ENCODE data around the gene KIAA1549. TPM values are rescaled to one million over a fixed set of nuclear protein-coding genes. Genes with fewer than 3 reads are reported as not detected.
"Not testable (repeated sequence)": the region's sequence is repeated elsewhere in the genome, so short reads cannot be mapped to it uniquely, and the experiment has no call there.

KIAA1549 gene
- total RNA-seq, 1 donor from 2014 or later: 24.4 TPM

DNA sequence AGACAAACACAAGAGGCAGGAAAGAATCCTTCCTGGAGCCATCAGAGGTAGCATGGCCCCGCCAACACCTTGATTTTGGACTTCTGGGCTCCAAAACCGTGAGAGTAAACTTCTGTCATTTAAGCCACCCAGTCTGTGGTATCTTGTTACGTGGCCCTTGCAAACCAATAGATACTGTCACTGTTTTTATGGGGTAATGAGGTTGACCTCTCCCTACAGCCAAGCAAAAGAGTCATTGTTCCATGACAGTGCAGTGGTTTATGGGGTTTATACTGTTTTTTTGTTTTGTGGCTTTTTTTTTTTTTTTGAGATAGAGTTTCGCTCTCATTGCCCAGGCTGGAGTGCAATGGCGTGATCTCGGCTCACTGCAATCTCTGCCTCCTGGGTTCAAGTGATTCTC, 32.8 kb downstream of the KIAA1549 start:
- TF ChIP-seq, protein P1, sequence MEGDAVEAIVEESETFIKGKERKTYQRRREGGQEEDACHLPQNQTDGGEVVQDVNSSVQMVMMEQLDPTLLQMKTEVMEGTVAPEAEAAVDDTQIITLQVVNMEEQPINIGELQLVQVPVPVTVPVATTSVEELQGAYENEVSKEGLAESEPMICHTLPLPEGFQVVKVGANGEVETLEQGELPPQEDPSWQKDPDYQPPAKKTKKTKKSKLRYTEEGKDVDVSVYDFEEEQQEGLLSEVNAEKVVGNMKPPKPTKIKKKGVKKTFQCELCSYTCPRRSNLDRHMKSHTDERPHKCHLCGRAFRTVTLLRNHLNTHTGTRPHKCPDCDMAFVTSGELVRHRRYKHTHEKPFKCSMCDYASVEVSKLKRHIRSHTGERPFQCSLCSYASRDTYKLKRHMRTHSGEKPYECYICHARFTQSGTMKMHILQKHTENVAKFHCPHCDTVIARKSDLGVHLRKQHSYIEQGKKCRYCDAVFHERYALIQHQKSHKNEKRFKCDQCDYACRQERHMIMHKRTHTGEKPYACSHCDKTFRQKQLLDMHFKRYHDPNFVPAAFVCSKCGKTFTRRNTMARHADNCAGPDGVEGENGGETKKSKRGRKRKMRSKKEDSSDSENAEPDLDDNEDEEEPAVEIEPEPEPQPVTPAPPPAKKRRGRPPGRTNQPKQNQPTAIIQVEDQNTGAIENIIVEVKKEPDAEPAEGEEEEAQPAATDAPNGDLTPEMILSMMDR (conservative IDR thresholded peaks at IDR 0.05): no peak
- H3K27ac Mint-ChIP-seq: no peak overlapping the region
- H3K9me3 Mint-ChIP-seq: no peaks in the 10 kb centered on the region
- H3K4me3 Mint-ChIP-seq: no peak overlapping the region
- H3K27me3 Mint-ChIP-seq: no peaks in the 10 kb centered on the region
- peaks cover 3% of the 10 kb centered on the region for H3K36me3 Mint-ChIP-seq
- H3K4me1 Mint-ChIP-seq (ENCODE audit: unreplicated experiment): peaks cover 21% of the 10 kb centered on the region
- no peak for DNase-seq (ENCODE audit: extremely low spot score, unreplicated experiment)

- no peak overlapping the region for H3K27ac Mint-ChIP-seq
- peaks cover 8% of the 10 kb centered on the region for H3K36me3 Mint-ChIP-seq
- no peaks in the 10 kb centered on the region for H3K9me3 Mint-ChIP-seq
- TF ChIP-seq, protein P1 (conservative IDR thresholded peaks at IDR 0.05): no peak
- H3K4me1 Mint-ChIP-seq (ENCODE audit: unreplicated experiment): peaks cover 19% of the 10 kb centered on the region
- no peaks in the 10 kb centered on the region for H3K27me3 Mint-ChIP-seq
- no peak overlapping the region for H3K4me3 Mint-ChIP-seq
- DNase-seq (ENCODE audit: extremely low spot score, unreplicated experiment): no peak
Measured at GRCh38 chr7:138945821-138946220, 35.4 kb downstream of the KIAA1549 start.

DNA sequence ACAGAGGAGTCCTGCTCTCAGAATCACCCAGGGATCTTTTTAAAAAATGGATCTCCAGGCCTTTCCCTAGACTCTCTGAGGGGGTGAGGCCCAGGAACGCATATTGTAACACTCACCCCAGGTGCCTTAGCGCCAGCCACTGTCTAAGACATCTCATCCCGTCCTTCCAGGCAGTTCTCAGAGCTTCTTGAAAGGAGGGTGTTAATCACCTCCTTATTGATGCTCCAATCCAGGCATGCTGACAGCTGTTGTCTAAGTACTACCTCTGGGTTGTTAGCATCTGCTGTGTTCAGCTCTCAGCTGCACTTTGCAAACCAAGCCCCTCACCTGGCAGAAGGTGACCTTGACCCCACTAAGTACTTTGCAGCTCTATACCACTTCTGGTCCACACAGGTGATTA, 36.0 kb downstream of the KIAA1549 start:
- TF ChIP-seq, protein P1 (conservative IDR thresholded peaks at IDR 0.05): no peak
- H3K27me3 Mint-ChIP-seq: no peaks in the 10 kb centered on the region
- no peak overlapping the region for H3K27ac Mint-ChIP-seq

DNA sequence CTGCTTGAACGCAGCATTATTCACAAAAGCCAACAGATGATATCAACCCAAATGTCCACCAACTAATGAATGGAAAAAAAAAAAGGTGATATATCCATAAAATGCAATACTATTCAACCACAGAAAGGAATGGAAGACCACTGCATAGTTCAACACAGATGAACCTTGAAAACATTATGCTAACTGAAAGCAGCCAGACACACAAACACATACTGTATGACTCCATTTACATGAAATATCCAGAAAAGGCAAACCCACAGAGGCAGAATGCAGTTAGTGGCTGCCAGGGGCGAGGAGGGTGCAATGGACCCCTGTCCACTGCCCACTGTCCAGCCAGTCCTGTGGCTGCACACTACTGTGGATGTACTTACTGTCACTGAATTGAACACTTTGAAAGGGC, 36.6 kb downstream of the KIAA1549 start:
- Mint-ChIP-seq H3K9me3 (no peaks in the 10 kb centered on the region), H3K27ac (no peak overlapping the region), H3K4me1 (ENCODE audit: unreplicated experiment) (peaks cover 19% of the 10 kb centered on the region), H3K4me3 (no peak overlapping the region), H3K36me3 (peaks cover 4% of the 10 kb centered on the region), H3K27me3 (no peaks in the 10 kb centered on the region)
- TF ChIP-seq, protein P1 (conservative IDR thresholded peaks at IDR 0.05): no peak
- DNase-seq (ENCODE audit: extremely low spot score, unreplicated experiment): no peak

More for the DNA sequence above, 36.0 kb downstream of the KIAA1549 start:
- Mint-ChIP-seq H3K4me3 (no peak overlapping the region), H3K9me3 (no peaks in the 10 kb centered on the region), H3K36me3 (peaks cover 8% of the 10 kb centered on the region), H3K4me1 (ENCODE audit: unreplicated experiment) (peaks cover 19% of the 10 kb centered on the region)
- DNase-seq (ENCODE audit: extremely low spot score, unreplicated experiment): no peak

DNA sequence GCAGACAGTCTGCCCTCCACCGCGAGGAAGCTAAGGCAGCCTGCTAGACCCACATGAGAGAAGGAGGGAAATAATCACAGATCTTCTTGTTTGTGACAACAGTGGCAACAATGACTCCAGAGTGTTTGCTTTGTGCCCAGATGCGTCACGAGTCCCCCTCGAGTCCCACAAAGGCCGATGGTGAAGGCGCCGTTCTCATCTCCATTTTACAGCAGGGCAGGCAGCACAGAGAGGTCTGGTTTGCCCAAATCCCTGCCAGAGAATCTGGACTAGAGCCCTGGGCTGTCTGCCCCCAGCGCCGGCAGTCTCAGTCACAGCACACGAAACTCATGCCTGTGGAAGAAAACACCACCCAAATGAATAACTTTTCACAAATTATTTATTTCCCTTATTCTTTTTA, 38.1 kb downstream of the KIAA1549 start:
- H3K4me3 Mint-ChIP-seq: no peak overlapping the region
- TF ChIP-seq, protein P1 (conservative IDR thresholded peaks at IDR 0.05): no peak

GRCh38 chr7:138941545-138941944, 39.6 kb downstream of the KIAA1549 start:
- H3K4me3 Mint-ChIP-seq: no peak overlapping the region
- DNase-seq (ENCODE audit: extremely low spot score, unreplicated experiment): no peak
- peaks cover 19% of the 10 kb centered on the region for H3K4me1 Mint-ChIP-seq (ENCODE audit: unreplicated experiment)
- no peaks in the 10 kb centered on the region for H3K27me3 Mint-ChIP-seq
- TF ChIP-seq, protein P1 (conservative IDR thresholded peaks at IDR 0.05): no peak
- peaks cover 9% of the 10 kb centered on the region for H3K36me3 Mint-ChIP-seq
- no peaks in the 10 kb centered on the region for H3K9me3 Mint-ChIP-seq
- no peak overlapping the region for H3K27ac Mint-ChIP-seq

More for the DNA sequence above, 38.1 kb downstream of the KIAA1549 start:
- no peak for DNase-seq (ENCODE audit: extremely low spot score, unreplicated experiment)
- Mint-ChIP-seq H3K27ac (no peak overlapping the region), H3K27me3 (no peaks in the 10 kb centered on the region), H3K4me1 (ENCODE audit: unreplicated experiment) (peaks cover 19% of the 10 kb centered on the region), H3K36me3 (peaks cover 9% of the 10 kb centered on the region), H3K9me3 (no peaks in the 10 kb centered on the region)

GRCh38 chr7:138940602-138941001, 40.6 kb downstream of the KIAA1549 start:
- H3K9me3 Mint-ChIP-seq; DNase-seq (ENCODE audit: extremely low spot score, unreplicated experiment); H3K27me3 Mint-ChIP-seq; H3K36me3 Mint-ChIP-seq; H3K27ac Mint-ChIP-seq; H3K4me3 Mint-ChIP-seq: not testable (repeated sequence)
- peaks cover 17% of the 10 kb centered on the region for H3K4me1 Mint-ChIP-seq (ENCODE audit: unreplicated experiment)

All from type B pancreatic cell (in vitro differentiated cells).